ENCODE data around the gene ELFN2.

ELFN2 gene

DNA sequence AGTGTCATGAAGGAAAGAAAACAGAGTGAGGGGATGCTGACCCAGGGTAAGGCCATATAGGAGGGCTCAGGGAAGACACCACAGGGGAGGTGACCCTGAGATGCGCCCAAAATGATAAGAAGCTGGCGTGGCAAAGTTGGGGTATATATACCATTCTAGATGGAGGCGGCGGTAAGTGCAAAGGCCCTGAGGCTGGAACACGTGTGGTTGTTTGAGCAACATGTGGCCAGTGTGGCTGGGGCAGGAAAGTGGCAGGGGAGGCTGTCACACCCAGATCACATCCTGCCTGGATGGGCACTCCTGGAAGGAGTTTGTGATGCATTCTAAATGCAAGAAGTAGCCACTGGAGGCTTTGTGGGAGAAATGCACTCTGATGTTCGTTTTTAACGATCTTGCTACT, 74.8 kb downstream of the ELFN2 start:
- no peak for DNase-seq

DNA sequence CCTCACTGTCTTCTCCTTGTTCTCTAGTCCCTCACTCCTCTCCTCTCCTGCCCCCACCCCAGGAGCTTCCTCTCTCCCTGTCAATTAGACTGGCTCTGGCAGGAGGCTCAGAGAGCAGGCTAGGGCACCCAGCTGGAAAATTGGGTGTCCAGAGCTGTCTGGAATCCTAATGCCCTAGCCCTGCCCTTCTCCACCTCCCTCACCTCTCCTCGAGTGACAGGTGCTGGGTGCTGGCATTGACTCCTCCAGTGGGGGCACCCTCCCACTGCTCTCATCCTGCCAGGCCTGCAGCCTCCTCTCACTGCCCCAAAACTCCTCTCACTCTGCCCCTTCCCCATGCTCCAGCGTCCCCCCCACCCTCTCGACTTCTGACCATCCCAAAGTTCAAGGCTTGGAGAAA, 76.0 kb downstream of the ELFN2 start:
- no peak for DNase-seq

DNA sequence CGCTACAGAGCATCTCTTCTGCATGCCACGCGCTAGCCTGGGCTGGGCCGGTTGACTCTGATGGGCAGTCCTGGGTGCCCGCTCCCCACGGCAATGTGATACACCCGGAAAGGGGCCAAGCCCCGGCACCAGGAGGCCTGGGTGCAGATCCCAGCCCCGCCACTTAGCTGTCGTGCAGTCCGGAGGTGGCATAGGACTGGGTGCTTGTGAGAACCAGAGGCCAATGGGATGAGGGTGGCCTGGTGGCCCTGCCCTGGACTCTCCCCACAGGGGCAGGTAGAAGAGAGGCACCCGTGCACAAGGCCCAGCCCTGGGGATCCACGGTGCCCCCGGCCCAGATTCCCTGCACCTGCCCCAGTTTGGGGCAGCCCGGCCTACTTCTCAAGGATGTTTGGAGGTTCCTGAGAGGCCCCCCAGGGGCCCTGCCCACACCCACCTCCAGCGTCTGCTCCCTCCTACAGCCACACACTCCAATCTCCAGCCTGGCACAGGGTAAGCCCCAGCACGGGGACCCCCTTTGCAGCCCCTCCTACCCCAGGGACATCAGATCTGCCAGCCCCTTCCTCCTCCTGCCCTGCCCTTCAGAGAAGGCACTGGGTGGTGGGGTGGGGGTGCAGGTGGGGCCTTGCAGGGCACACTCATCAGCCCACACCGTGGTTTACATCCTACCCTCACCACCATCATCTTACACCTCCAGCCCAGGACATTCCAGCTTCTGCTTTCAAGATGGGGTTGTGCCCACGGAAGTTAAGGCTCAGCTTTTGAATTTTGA, 78.0 kb downstream of the ELFN2 start:
- no peak for DNase-seq

DNA sequence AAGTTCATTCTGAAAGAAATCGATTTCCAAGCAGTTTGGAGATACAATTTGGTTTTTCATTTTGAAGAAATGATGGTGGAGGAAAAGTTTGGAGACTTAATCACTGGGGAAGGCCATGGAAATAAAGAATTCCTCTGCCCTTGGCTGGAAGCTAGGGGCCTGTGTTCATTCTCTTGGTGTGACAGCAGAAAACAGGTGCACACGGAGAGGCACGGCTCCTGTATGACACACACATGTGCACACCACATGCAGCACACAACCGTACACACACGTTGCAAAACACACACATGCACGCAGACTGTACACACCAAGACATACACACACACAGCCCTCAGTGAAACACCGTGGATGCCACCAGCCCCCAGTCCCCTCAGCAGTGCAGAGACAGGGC, 80.8 kb downstream of the ELFN2 start:
- no peak for DNase-seq

DNA sequence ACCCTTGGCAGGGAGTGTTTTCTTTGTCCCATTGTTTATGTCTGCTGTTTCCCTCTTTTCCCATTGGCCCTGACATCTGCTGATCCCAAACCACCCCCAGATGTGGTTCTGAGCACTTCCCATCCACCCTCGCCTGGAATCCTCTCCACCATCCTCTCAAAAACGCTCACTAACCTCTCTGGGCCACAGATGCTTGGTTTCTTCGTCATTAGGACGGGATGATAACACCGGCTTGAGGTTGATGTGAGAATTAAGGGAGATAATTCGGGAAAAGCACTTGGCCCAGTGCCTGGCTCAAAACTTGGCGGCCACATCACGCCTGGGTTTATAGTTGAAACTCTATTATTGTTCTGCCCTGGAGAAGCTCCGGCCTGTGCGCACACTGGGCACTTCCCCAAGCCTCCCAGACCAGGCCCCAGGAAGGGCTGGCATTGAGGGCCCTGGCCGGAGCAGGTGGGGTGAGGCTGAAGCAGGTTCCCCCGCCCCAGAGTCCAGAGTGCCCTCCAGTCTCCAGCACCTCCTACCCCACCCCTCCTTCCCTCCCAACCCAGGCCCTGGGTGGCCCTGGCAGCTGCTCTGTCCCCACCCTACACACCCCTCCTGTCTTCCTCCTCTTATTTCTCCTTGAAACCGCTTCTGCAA, 81.3 kb downstream of the ELFN2 start:
- no peak for DNase-seq

DNA sequence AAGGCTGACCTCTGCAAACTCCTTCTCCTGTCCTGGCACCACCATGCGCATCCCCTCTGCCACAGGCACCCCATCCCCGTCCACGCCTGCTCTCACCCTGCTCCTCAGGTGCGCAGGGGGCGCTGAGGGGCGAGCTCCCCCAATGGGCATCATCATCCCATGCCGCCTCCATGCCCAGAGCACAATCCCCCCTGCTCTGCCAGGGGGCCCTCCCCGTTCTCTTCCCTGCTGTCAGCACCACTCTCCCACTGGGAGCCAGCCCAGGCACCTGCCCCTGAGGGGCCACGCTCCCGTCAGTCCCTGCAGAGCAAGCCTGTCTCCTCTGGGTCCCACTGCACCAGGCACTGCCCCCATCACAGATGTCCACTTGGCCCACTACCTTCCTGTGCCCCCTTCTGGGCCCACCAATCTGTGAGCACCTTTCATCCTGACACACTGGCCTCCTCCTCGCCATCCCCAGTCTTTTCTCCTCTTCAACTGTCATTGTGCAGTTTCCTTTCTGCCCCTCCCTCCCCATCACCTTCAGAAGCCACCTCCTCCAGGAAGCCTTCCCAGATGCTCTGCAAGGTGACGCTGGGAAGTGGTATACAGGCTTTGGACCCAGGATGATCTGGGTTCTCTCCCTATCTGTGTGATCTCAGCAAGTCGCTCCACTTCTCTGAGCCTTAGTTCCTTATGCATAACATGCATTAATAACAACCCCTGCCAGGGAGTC, 82.4 kb downstream of the ELFN2 start:
- no peak for DNase-seq

DNA sequence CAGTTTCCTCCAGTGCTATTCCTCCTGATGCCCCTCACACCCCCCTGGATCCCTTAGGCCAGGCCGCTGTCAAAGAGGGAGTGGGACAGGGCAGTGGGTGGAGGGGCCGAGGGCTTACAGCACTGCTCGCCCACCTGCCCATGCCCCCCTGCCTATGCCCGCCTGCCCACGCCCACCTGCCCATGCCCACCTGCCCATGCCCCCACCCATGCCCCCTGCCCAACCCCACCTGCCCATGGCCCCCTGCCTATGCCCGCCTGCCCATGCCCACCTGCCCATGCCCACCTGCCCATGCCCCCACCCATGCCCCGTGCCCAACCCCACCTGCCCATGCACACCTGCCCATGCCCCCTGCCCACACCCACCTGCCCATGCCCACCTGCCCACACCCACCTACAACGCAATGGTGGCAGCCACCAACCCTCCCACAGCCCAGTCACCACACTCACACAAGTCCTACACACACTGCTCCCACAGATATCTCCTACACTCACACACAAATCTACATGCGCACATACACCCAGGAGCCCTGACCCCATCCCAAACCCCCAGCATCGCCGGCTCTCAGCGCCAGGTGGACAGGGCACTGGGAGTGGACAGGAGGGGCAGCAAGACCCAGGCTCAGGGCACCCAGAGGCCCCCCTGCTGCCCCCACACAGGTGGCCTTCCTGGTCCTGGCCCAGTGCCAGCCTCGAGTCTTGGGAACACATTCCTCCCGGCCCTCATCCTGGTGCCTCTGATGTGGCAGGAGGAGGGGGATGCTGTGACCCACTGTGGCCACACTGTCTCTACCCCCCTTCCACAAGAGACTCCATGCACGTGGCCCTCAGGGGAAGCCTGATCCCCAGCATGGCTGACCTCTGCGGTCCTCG, 83.2 kb downstream of the ELFN2 start:
- no peak for DNase-seq

DNA sequence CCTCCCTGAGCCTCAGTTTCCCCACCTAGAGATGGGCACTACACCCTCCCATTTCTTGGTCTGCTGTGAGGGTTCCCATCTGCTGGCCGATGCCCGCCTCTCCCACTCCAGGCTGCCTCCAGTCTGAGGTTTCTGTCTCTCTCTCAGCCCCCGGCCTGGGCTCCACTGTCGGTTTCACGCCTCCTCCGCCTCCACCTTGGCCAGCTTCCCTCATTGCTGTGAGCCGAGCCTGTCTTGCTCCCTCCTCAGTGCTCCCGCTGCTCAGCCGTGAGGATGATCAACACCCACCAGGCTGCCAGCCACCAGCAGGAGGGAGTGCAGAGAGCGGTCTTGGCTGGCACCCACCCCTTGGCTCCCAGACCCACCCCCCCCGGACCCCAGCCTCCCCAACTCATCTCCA, 83.9 kb downstream of the ELFN2 start:
- DNase-seq: no peak

DNA sequence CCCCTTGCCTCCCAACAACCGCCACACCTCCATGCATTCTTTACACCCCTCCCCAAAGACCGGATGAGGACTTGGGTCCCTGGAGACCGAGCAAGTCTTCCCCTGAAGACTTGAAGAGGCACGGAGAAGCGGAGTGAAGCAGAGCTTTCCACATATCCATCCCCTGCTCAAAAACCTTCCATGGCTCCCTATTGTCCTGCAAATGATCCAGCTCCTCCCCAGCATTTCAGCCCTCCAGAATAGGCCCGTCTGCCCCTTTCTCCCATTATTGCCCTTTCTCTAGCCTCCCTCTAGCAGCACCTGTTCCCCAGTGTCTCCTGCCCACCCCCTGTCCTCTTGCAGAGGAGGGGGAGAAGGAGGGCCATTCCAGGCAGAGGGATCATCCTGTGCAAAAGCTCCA, 85.2 kb downstream of the ELFN2 start:
- DNase-seq: no peak

DNA sequence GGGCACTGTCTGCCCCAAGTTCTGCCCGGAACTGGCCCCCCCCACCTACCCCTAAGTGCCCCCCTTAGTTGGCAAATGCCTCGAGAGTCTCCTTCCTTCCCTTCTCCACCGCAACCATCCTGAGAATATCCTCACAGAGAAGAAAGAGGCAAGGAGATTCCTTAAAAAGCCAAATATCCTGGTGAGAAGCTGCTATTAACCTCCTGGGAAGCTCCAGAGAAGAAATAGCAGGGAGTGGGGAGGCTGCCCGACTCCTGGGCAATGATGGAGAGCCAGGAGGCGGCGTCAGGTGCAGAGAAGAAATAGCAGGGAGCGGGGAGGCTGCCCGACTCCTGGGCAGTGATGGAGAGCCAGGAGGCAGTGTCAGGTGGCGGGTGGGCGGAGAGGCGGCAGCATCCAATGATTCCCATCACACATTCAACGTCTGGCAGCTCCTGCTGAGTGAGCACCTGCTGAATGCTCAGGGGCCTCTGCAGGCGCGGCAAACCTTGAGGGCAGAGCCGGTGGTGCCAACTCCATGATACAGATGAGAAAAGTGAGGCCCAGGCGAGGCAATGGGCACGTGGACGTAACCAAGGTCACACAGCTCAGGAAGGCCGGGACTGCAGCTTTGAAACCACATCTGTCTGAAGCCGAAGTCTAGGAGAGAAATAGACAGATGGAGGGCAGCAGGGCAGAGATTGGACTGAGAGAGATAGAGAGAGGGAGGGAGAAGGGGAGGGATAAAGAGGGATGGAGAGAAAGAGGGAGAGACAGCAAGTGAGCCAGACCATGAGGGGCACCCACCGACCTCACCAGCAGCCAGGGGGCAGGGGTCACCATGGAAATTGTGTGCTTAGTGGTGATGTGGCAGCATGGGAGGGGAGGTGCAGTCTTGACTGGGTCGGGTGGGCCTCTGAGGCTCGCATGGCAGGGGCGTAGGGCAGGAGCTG, 86.7 kb downstream of the ELFN2 start:
- peak; percentile 61 for DNase-seq

DNA sequence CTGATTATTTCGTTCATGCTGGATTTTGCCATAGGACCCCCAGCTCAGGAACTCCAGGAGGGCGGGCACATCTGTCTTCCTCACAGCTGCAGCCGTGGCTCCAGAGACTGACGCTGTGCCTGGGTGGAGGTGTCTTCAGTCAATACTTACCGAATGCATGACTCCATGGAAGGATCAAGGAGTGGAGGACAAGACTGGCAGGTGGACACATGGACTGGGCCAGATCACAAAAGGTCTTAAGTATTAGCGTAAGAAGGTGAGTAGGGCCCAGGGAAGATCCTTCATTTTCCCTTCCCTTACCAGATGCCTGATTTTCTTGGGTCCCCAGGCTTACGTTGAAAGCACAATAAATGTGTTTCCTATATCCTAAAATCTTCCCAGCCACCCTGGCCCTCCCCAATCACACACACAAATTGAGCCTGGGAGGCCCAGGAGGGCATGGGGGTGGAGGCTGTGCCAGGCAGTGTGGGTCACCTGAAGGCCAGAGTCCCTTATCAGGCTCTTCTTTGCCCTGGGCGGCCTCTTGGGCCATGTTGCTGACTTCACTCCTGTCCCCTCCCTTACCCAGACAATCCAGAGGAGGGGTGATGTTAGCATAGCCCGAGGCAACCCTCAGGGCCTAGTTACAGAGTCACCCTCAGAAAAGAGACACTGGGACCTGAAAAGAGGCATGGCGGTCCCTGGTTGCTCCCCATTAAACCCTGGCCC, 88.6 kb downstream of the ELFN2 start:
- DNase-seq: no peak

DNA sequence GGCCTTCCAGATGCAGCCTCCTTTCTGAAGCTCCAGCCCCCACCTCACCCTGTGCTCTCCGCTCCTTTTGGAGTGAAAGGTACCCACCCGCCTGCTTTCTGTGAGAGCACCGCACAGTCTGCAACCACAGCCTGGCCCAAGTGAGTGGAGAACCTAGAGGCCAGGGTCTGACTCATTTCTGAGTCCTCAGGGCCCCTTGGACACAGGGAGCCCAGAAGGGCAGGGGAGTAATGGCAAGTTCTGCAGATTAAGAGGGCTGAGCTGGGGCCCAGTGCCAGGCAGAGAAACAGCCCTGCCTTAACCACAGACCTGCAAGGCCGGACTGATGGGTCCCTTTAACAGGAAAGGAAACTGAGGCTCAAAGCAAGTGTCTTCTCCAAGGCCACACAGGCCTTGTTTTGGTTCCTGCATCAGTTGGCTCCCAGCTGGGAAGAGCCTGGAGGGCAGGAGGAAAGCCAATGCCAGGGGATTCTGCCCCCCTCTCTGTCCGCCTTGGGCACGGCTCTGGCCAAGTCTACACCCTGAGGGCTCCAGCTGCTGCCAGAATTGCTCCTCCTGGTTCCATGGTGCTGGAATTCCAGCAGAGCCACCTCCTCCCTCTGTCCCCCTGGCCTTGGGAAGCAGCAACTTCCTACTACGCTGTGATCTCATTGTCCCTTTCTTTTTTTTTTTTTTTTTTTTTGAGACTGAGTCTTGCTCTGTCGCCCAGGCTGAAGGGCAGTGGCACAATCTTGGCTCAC, 89.9 kb downstream of the ELFN2 start:
- no peak for DNase-seq

DNA sequence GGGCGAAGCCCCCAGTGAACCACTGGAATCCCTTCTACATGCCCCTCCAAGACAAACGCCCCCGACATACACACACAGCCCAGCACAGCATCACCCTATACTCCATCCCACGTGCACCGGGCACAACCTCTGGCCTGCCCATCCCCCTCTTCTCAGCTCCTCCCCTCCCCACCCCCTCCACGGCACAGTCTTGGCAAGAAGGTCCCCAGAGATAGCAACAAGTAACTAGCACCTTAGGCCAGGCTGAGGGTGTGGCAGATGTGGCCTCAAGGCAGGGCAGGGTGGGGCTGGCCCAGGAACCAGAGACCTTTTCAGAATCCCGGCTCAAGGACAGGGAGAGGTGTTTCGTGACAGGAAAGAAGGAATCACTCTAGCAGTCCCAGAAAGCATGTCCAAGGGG, 90.7 kb downstream of the ELFN2 start:
- no peak for DNase-seq

DNA sequence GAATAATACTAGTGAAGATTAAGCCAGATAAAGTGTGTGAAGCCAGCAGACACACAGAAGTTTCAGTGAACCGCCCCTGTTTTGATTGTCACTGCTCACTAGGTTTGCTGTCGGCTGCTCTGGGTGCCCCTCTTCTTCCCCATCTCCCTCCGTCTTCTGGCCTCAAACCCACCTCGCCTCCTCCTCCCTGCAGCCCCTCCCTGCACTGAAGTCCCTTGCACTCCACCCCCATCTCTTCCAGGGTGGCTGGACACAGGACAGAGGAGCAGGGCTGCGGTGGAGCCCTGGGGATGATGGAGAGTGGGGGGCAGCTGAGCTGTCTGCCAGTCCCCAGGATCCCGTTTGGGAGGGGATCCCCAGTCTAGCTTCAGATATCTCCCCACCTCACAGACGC, 91.5 kb downstream of the ELFN2 start:
- DNase-seq: no peak

DNA sequence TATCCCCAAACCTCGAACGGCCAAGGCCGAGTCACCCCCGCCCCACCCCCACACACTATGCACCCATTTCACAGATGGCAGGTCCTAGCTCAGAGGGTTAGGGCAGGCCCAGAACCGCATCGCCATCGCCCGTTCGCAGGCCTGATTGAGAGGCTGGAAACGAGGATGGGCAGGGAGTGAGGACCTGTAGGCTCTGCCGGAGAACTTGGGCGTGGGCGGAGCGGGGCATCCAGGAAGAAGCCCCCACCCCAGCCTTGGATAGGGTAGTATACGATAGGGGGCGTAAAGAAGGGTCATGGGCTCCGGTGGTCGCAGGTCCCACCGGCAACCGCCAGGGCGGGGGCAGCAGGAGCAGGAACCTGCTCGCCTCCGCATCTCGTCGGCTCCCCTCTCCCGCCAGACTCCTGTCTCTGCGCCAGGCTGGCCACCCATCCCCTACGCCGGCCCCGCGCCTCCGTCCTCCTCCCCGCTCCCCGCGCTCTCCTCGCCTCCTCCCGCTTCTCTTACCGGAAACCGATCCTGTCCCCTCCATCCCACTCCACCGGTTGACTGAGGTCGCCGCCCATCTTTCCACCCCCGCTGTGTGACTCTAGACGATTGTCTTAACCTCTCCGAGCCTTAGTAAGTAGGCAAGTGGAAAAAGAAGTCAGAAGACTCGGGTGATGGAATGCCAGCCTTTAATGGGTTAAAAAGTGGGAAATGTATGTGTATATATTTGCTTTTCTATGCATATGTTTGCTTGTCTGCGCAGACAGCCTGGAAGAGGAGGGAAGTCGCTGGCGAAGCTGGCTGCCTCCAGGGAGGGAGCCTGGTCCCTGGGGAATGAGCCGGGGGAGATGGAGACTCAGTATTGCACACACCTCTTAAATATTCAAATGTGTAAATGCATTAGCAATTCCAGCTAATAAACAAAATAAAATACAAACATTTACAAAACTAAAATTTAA, 92.1 kb downstream of the ELFN2 start:
- DNase-seq: peak; percentile 68

DNA sequence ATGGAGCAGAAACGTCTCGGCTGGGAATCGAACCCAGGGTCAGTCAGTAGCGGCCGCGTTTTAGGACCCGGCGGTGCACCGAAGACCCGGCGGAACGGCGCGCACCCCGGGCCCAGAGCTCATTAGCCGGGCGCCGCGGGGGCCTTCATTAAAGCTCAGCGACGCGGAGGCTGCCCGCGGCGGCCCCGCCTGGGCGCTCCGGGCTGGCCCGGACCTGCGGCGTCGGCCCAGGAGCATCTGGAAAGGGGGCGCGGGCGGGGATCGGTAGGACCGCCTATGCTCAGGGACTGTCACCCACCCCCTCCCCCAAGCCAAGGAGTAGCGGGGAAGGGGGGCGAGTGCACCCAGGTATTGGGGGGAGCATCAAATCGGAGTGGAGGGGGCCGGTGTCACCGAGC, 92.8 kb downstream of the ELFN2 start:
- no peak for DNase-seq

DNA sequence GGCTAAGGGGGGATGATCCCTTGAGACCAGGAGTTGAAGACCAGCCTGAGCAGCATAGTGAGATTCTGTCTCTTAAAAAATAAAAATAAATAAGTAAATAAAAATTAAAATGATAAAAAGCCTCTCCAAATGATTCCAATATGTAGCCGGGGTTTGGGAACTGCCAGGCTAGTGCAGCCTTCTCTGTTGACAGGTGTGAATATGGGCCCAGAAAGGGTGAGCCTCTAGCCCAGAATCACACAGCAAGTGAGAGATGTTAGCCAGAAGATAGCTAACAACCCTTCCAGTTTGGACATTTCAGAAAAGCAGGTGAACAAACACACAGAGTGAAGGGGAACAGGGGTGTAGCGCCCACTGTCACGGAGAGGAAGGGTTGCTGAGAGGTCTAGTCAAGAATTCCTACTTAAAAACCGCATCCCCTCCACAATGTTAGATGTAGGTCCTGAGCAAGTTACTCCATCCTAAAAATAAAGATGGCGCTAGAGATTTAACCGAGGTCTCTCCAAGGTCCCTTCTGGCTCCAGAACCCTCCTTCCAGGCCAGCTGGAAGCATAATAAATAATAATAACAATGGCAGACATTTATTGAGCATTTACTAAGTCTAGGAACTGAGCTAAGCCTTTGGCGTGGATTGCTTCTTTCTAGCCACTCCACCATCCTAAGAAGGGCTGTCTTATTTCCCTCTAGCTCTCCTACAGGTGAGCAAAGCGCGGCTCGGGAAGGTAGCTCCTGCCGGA, 93.4 kb downstream of the ELFN2 start:
- no peak for DNase-seq

DNA sequence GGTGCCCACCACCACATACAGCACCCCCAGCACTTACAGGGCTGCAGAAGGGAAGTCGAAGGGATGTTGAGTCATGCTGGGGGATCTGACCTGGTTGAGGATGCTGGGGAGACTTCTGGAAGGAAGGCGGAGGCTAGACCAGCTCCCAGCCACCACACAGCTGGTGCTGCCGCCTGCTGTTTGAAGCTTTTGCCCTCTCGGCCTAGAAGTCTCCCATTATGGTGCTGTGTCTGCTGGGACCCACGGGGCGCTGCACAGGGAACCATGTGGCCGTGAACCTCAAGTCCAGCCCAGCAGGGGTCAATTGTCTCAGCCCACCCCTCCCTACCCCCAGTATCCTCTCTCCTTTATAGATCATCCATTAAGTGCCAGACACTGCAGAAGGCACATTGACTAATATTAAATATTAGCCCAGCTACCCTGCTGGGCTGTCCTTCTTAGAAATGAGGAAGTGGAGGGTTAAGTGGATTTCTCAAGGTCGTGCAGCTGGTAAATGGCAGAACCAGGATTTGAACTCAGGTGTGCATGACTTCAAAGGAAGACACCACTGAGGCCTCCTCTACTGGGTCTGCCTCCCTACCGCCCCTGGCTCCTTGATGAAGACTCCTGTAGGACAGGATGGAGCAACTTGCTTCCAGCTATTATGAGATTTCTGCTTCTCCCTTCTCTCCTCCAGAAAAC, 95.3 kb downstream of the ELFN2 start:
- no peak for DNase-seq
